H9 (cell line): ENCODE results near the gene PDX1. TPM values are rescaled to one million over a fixed set of nuclear protein-coding genes. Genes with fewer than 3 reads are reported as not detected.
A peak's percentile ranks its signal among the peaks of the same experiment; 100 is the strongest.

Experiments
- DNase-seq: peaks from one replicate; pipeline ENCODE4 v3.0.0-alpha.2; 2017
- H2AFZ ChIP-seq: one replicate; pipeline ENCODE4 v1.6.1; 2013; ENCODE audit warnings: mild to moderate bottlenecking, low read length, control low read depth, moderate library complexity
- H2AK5ac ChIP-seq: 2 replicates; pipeline ENCODE4 v1.6.1; 2013; ENCODE audit warnings: low read length, control low read depth, mixed read lengths; ENCODE audit not compliant: insufficient read length
- H2BK120ac ChIP-seq: one replicate; pipeline ENCODE4 v1.6.1; 2013; ENCODE audit warnings: low read depth, mild to moderate bottlenecking, low read length, control low read depth, inconsistent platforms; ENCODE audit not compliant: poor library complexity, severe bottlenecking
- H2BK12ac ChIP-seq: 2 replicates; pipeline ENCODE4 v1.6.1; 2013; ENCODE audit warnings: low read length, control low read depth, mixed read lengths, low read depth; ENCODE audit not compliant: insufficient read length
- H2BK15ac ChIP-seq: 2 replicates; pipeline ENCODE4 v1.6.1; 2013; ENCODE audit warnings: low read depth, low read length, control low read depth
- H2BK20ac ChIP-seq: one replicate; pipeline ENCODE4 v1.6.1; 2013; ENCODE audit warnings: low read depth, mild to moderate bottlenecking, low read length, control low read depth, inconsistent platforms; ENCODE audit not compliant: poor library complexity, severe bottlenecking
- H2BK5ac ChIP-seq: 2 replicates; pipeline ENCODE4 v1.6.1; 2013; ENCODE audit warnings: low read length, control low read depth, mixed read lengths; ENCODE audit not compliant: insufficient read length
- H3K14ac ChIP-seq: 2 replicates; pipeline ENCODE4 v1.6.1; 2013; ENCODE audit warnings: low read length, control low read depth; ENCODE audit not compliant: insufficient read depth
- H3K18ac ChIP-seq: 2 replicates; pipeline ENCODE4 v1.6.1; 2013; ENCODE audit warnings: low read depth, mild to moderate bottlenecking, mixed read lengths, low read length, control low read depth; ENCODE audit not compliant: insufficient read length
- H3K23ac ChIP-seq: 2 replicates; pipeline ENCODE4 v1.6.1; 2013; ENCODE audit warnings: low read length, control low read depth, mixed read lengths, low read depth; ENCODE audit not compliant: insufficient read length
- H3K23me2 ChIP-seq: 2 replicates; pipeline ENCODE4 v1.6.1; 2013; ENCODE audit warnings: low read depth, mild to moderate bottlenecking, mixed read lengths, low read length, control low read depth; ENCODE audit not compliant: insufficient read length, poor library complexity, severe bottlenecking
- H3K27ac ChIP-seq: 2 replicates; pipeline ENCODE4 v1.5.1; 2013; ENCODE audit warnings: low read length, control low read depth, mixed read lengths, low read depth; ENCODE audit not compliant: insufficient read length
- H3K27me3 ChIP-seq: 2 replicates; pipeline ENCODE4 v1.6.1; 2013; ENCODE audit warnings: low read length, control low read depth, inconsistent platforms; ENCODE audit not compliant: insufficient read depth
- H3K4ac ChIP-seq: 2 replicates; pipeline ENCODE4 v1.6.1; 2013; ENCODE audit warnings: low read depth, mild to moderate bottlenecking, control low read depth, inconsistent platforms, low read length, moderate library complexity
- H3K4me1 ChIP-seq: 2 replicates; pipeline ENCODE4 v1.6.1; 2013; ENCODE audit warnings: low read length, control low read depth, inconsistent platforms; ENCODE audit not compliant: insufficient read depth
- H3K4me2 ChIP-seq: 2 replicates; pipeline ENCODE4 v1.6.1; 2013; ENCODE audit warnings: low read length, control low read depth, mixed read lengths; ENCODE audit not compliant: insufficient read length, insufficient read depth
- H3K56ac ChIP-seq: 2 replicates; pipeline ENCODE4 v1.6.1; 2013; ENCODE audit warnings: low read depth, mild to moderate bottlenecking, mixed read lengths, low read length, control low read depth; ENCODE audit not compliant: insufficient read length
- H3K79me1 ChIP-seq: 2 replicates; pipeline ENCODE4 v1.6.1; 2013; ENCODE audit warnings: low read depth, mild to moderate bottlenecking, moderate library complexity, low read length, control low read depth, inconsistent platforms; ENCODE audit not compliant: insufficient read depth, poor library complexity, severe bottlenecking
- H3K79me2 ChIP-seq: 2 replicates; pipeline ENCODE4 v1.6.1; 2013; ENCODE audit warnings: low read length, control low read depth, inconsistent platforms; ENCODE audit not compliant: insufficient read depth
- H3K9ac ChIP-seq: 2 replicates; pipeline ENCODE4 v1.6.1; 2013; ENCODE audit warnings: low read length, control low read depth, mixed read lengths; ENCODE audit not compliant: insufficient read length; ENCODE audit errors: extremely low read depth
- H3K9me3 ChIP-seq: one replicate; pipeline ENCODE4 v1.6.1; 2013; ENCODE audit warnings: low read depth, low read length, inconsistent platforms; ENCODE audit not compliant: control insufficient read depth
- H3T11ph ChIP-seq: one replicate; pipeline ENCODE4 v1.6.1; 2013; ENCODE audit warnings: mild to moderate bottlenecking, low read length, control low read depth, inconsistent platforms
- H4K20me1 ChIP-seq: one replicate; pipeline ENCODE4 v1.6.1; 2013; ENCODE audit not compliant: control insufficient read depth, insufficient read length, insufficient read depth
- H4K5ac ChIP-seq: 2 replicates; pipeline ENCODE4 v1.6.1; 2013; ENCODE audit warnings: low read depth, mild to moderate bottlenecking, mixed read lengths, low read length, control low read depth; ENCODE audit not compliant: insufficient read length
- H4K8ac ChIP-seq: replicated peaks from 2 replicates; pipeline ENCODE4 v1.6.1; 2013; ENCODE audit warnings: low read length, control low read depth, mixed read lengths, low read depth; ENCODE audit not compliant: insufficient read length
- H4K91ac ChIP-seq: 2 replicates; pipeline ENCODE4 v1.6.1; 2013; ENCODE audit warnings: low read depth, mild to moderate bottlenecking, moderate library complexity, mixed read lengths, low read length, control low read depth; ENCODE audit not compliant: insufficient read length
- H3K27ac Mint-ChIP-seq, 3 experiments: 2 replicates in 2 of 3; 3 replicates in 1 of 3; pipeline ENCODE4 v1.8.0; 2020 to 2021; ENCODE audit warnings: mixed read lengths in 3 of 3, mild to moderate bottlenecking in 1 of 3, moderate library complexity in 1 of 3
- H3K27me3 Mint-ChIP-seq: 2 replicates; pipeline ENCODE4 v1.8.0; 2021; ENCODE audit warnings: low read depth, mild to moderate bottlenecking, moderate library complexity, mixed read lengths
- H3K36me3 Mint-ChIP-seq, 3 experiments: 2 replicates in 2 of 3; 3 replicates in 1 of 3; pipeline ENCODE4 v1.8.0; 2020 to 2021; ENCODE audit warnings: low read depth in 3 of 3, mixed read lengths in 3 of 3; ENCODE audit not compliant: insufficient read depth in 1 of 3
- H3K4me1 Mint-ChIP-seq, 2 experiments: 2 replicates each; pipeline ENCODE4 v1.8.0; 2020; ENCODE audit warnings: mixed read lengths in 2 of 2
- H3K4me3 Mint-ChIP-seq, 2 experiments: 2 replicates in 1 of 2; 3 replicates in 1 of 2; pipeline ENCODE4 v1.8.0; 2020 to 2021; ENCODE audit warnings: mild to moderate bottlenecking in 2 of 2, mixed read lengths in 2 of 2, moderate library complexity in 1 of 2
- H3K9me3 Mint-ChIP-seq, 2 experiments: 2 replicates in 1 of 2; 3 replicates in 1 of 2; pipeline ENCODE4 v1.8.0; 2020; ENCODE audit warnings: mild to moderate bottlenecking in 2 of 2, mixed read lengths in 2 of 2, moderate library complexity in 1 of 2
- CTCF ChIP-seq: fragments of 200-600 bp; sonication (generic); conservative IDR thresholded peaks from 3 replicates; pipeline ENCODE4 v1.8.0; 2021; ENCODE audit warnings: antibody characterized with exemption, mild to moderate bottlenecking
- WGBS: extraction: QIAGEN DNeasy Blood & Tissue Kit; methylation state at CpG from one replicate; pipeline ENCODE4 v1.1.7; 2013; ENCODE audit warnings: missing lambda C conversion rate, low lambda C conversion rate, mixed read lengths; ENCODE audit not compliant: insufficient read length; ENCODE audit errors: extremely low coverage; 5-methylcytosine and 5-hydroxymethylcytosine counted together
- total RNA-seq: library from RNA; stranded (reverse); gene quantifications from 2 replicates; pipeline ENCODE4 v1.2.1, GENCODE V29; 2021

Gene PDX1
- total RNA-seq, 1 experiment from 2014 or later: not detected

- Histone ChIP-seq H3K9me3 (no peaks in the 10 kb centered on the region), H4K8ac (no peak overlapping the region), H2BK20ac (no peak overlapping the region), H2AK5ac (no peak overlapping the region), H2AFZ (no peak overlapping the region), H2BK12ac (no peak overlapping the region), H2BK15ac (no peak overlapping the region), H3K23me2 (no peaks in the 10 kb centered on the region), H3K18ac (no peak overlapping the region), H3K56ac (no peak overlapping the region), H3K4me2 (peak overlapping the region; percentile 33), H3K23ac (no peak overlapping the region), H2BK120ac (no peak overlapping the region), H3K27ac (no peak overlapping the region), H3K27me3 (peaks cover 74% of the 10 kb centered on the region), H4K91ac (no peak overlapping the region), H4K20me1 (peaks cover 4% of the 10 kb centered on the region), H2BK5ac (no peak overlapping the region), H3K14ac (no peak overlapping the region), H3K79me1 (no peaks in the 10 kb centered on the region), H3K4me1 (no peaks in the 10 kb centered on the region; the same call in 1 of the 2 replicates), H4K5ac (no peak overlapping the region), H3K9ac (no peak overlapping the region), H3K79me2 (no peaks in the 10 kb centered on the region), H3T11ph (no peak overlapping the region), H3K4ac (no peak overlapping the region)
- Mint-ChIP-seq H3K27ac (no peak overlapping the region; a peak in 1 of 7 replicates), H3K4me3 (peak overlapping the region in 1 of 2 experiments; percentile 69; a peak in 3 of 5 replicates), H3K9me3 (peaks cover 3 to 13% of the 10 kb centered on the region in 2 experiments; a peak in 4 of 5 replicates), H3K36me3 (no peaks in the 10 kb centered on the region), H3K27me3 (peaks cover 100% of the 10 kb centered on the region), H3K4me1 (peaks cover 21 to 33% of the 10 kb centered on the region in 2 experiments)
- no CpG with 5 or more reads among the region's 48 CpGs for WGBS
- no peak for TF ChIP-seq CTCF
- DNase-seq: peak; percentile 60
Measured at GRCh38 chr13:27917121-27917947, 2.5 kb upstream of the PDX1 start.
